ENCODE results near the gene IL20RB. TPM values are rescaled to one million over a fixed set of nuclear protein-coding genes. Genes with fewer than 3 reads are reported as not detected.

Gene IL20RB
- total RNA-seq, 2 experiments from 2014 or later: 1.1 to 3.1 TPM

DNA sequence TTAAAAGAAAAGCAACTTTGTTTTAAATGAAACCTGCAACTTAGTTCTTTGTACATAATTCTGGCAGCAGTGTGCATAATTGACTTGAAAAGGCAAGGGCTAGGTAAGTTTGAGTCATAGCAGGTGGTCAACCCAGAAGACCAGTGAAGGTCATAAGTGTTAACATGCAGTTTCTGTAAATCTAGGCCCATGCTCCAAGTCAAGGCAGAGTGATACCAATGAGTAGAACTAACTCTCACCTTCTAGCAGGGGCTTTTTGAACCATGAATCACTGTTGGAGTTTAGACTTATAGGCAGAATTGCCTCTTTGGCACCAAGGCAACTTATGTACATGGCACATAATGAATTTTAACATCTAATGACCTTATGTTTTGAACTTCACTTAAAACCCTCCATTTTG lies 29.5 kb upstream of the IL20RB start:
- Histone ChIP-seq H3K4me1 (ENCODE audit: insufficient read depth, low read length, poor library complexity, severe bottlenecking) (peaks cover 7% of the 10 kb centered on the region), H4K20me1 (ENCODE audit: insufficient read depth, low read length) (no peaks in the 10 kb centered on the region; the same call in 1 of the 2 replicates), H2AFZ (ENCODE audit: low read length) (no peak overlapping the region), H3K79me2 (ENCODE audit: insufficient read depth, low read depth, low read length) (peaks cover 59% of the 10 kb centered on the region), H3K36me3 (ENCODE audit: insufficient read depth, low read length) (peaks cover 47% of the 10 kb centered on the region), H3K9me2 (ENCODE audit: insufficient read depth, low read length) (no peaks in the 10 kb centered on the region), H3K4me2 (ENCODE audit: low read length) (no peak overlapping the region), H3K4me3 (ENCODE audit: low read depth, low read length, poor library complexity, severe bottlenecking) (no peak overlapping the region), H3K9me3 (ENCODE audit: low read length) (no peaks in the 10 kb centered on the region), H3K27ac (ENCODE audit: low read depth, low read length, poor library complexity, severe bottlenecking) (no peak overlapping the region)
- no peak for DNase-seq (ENCODE audit: low spot score)
- ChIA-PET POLR2A (interaction anchor here (0.6 to 1.1 kb wide), 5 partner anchors 12 to 795 kb away, joined by 3 to 4 read pairs (median 3); no protein-coding TSS in a partner anchor), CTCF (ENCODE audit: unreplicated experiment) (no interaction called here)
- no TSS peak for BruUV-seq (replicated peaks)
- intact Hi-C loops (cut with micrococcal nuclease; ENCODE audit: unreplicated experiment): no loop called here
- no peak for TF ChIP-seq EZH2phosphoT487 (IDR thresholded peaks at IDR 0.05; ENCODE audit: borderline replicate concordance, low read depth, low read length)
- TF ChIP-seq, protein P1, sequence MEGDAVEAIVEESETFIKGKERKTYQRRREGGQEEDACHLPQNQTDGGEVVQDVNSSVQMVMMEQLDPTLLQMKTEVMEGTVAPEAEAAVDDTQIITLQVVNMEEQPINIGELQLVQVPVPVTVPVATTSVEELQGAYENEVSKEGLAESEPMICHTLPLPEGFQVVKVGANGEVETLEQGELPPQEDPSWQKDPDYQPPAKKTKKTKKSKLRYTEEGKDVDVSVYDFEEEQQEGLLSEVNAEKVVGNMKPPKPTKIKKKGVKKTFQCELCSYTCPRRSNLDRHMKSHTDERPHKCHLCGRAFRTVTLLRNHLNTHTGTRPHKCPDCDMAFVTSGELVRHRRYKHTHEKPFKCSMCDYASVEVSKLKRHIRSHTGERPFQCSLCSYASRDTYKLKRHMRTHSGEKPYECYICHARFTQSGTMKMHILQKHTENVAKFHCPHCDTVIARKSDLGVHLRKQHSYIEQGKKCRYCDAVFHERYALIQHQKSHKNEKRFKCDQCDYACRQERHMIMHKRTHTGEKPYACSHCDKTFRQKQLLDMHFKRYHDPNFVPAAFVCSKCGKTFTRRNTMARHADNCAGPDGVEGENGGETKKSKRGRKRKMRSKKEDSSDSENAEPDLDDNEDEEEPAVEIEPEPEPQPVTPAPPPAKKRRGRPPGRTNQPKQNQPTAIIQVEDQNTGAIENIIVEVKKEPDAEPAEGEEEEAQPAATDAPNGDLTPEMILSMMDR (conservative IDR thresholded peaks at IDR 0.05; ENCODE audit: low read length): no peak

DNA sequence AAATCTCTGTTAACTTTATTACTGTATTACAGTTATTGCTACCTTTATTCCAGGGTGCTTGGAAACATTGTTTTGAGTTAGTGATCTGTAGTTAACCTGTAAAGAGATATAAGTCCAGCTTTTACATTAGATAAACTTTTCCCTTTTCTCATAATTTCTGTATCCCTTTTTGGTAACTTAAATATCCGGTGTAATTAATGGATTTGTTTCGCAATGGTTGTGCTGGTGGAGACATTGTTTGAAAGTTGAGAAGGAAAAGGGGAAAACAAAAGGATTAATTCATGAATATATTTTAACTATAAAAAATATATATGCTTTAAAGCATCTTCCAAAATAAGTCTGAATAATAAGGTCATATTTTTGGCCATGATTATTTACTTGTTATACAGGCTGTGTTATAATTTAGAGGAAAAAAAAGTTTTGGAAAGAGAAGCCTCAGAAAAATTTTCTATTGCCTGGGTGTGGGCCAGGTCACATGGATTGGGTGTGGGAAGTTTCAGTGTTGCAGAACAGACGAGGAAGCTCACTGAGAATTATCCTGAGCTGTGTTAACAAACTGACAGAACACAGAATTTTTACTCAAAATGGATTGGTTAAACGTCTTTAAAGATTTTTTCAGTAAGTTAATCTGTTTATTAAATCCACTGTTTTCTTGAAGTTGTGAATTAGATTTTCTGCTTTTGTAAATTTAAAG lies 27.7 kb upstream of the IL20RB start:
- peaks cover 66% of the 10 kb centered on the region for H3K36me3 ChIP-seq (ENCODE audit: insufficient read depth, low read length)
- no peaks in the 10 kb centered on the region; the same call in 1 of the 2 replicates for H4K20me1 ChIP-seq (ENCODE audit: insufficient read depth, low read length)
- BruUV-seq (replicated peaks): no TSS peak
- intact Hi-C loops (cut with micrococcal nuclease; ENCODE audit: unreplicated experiment): no loop called here
- DNase-seq (ENCODE audit: low spot score): no peak
- H3K9me2 ChIP-seq (ENCODE audit: insufficient read depth, low read length): no peaks in the 10 kb centered on the region
- POLR2A ChIA-PET: interaction anchor here (0.7 kb wide), 1 partner anchor 261 kb away, joined by 3 read pairs; no protein-coding TSS in a partner anchor
- CTCF ChIA-PET (ENCODE audit: unreplicated experiment): no interaction called here
- no peaks in the 10 kb centered on the region for H3K9me3 ChIP-seq (ENCODE audit: low read length)
- H3K79me2 ChIP-seq (ENCODE audit: insufficient read depth, low read depth, low read length): peaks cover 48% of the 10 kb centered on the region
- no peak overlapping the region for H3K27ac ChIP-seq (ENCODE audit: low read depth, low read length, poor library complexity, severe bottlenecking)
- peaks cover 7% of the 10 kb centered on the region for H3K4me1 ChIP-seq (ENCODE audit: insufficient read depth, low read length, poor library complexity, severe bottlenecking)
- H2AFZ ChIP-seq (ENCODE audit: low read length): no peak overlapping the region
- no peak overlapping the region for H3K4me2 ChIP-seq (ENCODE audit: low read length)
- TF ChIP-seq EZH2phosphoT487 (IDR thresholded peaks at IDR 0.05; ENCODE audit: borderline replicate concordance, low read depth, low read length): no peak
- TF ChIP-seq, protein P1 (conservative IDR thresholded peaks at IDR 0.05; ENCODE audit: low read length): no peak
- H3K4me3 ChIP-seq (ENCODE audit: low read depth, low read length, poor library complexity, severe bottlenecking): no peak overlapping the region

DNA sequence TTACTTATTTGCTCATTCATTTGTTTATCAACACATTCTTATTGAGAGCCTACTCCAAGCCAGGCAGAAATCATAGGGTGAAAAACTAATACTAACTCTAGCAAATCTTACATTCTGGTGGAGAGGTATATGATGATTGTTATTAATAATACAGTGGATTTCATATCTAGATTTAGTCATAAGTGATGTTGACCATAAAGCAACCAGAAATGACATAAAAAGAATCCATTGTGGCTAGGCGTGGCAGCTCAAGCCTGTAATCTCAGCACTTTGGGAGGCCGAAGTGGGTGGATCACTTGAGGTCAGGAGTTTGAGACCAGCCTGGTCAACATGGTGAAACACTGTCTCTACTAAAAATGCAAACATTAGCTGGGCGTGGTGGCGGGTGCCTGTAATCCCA lies 26.2 kb upstream of the IL20RB start:
- POLR2A ChIA-PET: interaction anchor here (0.7 kb wide), 1 partner anchor 55 kb away, joined by 5 read pairs; no protein-coding TSS in a partner anchor

More for the DNA sequence above, 26.2 kb upstream of the IL20RB start:
- Histone ChIP-seq H4K20me1 (ENCODE audit: insufficient read depth, low read length) (no peaks in the 10 kb centered on the region), H3K4me2 (ENCODE audit: low read length) (no peak overlapping the region), H3K9me3 (ENCODE audit: low read length) (peaks cover 4% of the 10 kb centered on the region), H3K4me3 (ENCODE audit: low read depth, low read length, poor library complexity, severe bottlenecking) (no peak overlapping the region), H3K36me3 (ENCODE audit: insufficient read depth, low read length) (peaks cover 80% of the 10 kb centered on the region), H3K4me1 (ENCODE audit: insufficient read depth, low read length, poor library complexity, severe bottlenecking) (peaks cover 7% of the 10 kb centered on the region), H3K79me2 (ENCODE audit: insufficient read depth, low read depth, low read length) (peaks cover 46% of the 10 kb centered on the region), H3K9me2 (ENCODE audit: insufficient read depth, low read length) (no peaks in the 10 kb centered on the region), H3K27ac (ENCODE audit: low read depth, low read length, poor library complexity, severe bottlenecking) (no peak overlapping the region), H2AFZ (ENCODE audit: low read length) (no peak overlapping the region)
- TF ChIP-seq, protein P1 (conservative IDR thresholded peaks at IDR 0.05; ENCODE audit: low read length): no peak
- no peak for TF ChIP-seq EZH2phosphoT487 (IDR thresholded peaks at IDR 0.05; ENCODE audit: borderline replicate concordance, low read depth, low read length)
- no peak for DNase-seq (ENCODE audit: low spot score)
- no TSS peak for BruUV-seq (replicated peaks)
- intact Hi-C loops (cut with micrococcal nuclease; ENCODE audit: unreplicated experiment): no loop called here
- CTCF ChIA-PET (ENCODE audit: unreplicated experiment): no interaction called here

All from OCI-LY7 (cell line).